DMS 273 treated with DMSO at 0.1 percent for 48 hours (cell line): ENCODE results near the gene ZNF12.
"Not testable (repeated sequence)": the region's sequence is repeated elsewhere in the genome, so short reads cannot be mapped to it uniquely, and the experiment has no call there.

Experiments used
- DNase-seq: peaks from one replicate; lab custom pipeline; 2025; lab: John Stamatoyannopoulos, UW

Gene ZNF12

GRCh38 chr7:6691103-6691502 lies 15.6 kb downstream of the ZNF12 start:
- no peak for DNase-seq

GRCh38 chr7:6680146-6680545 lies 26.6 kb downstream of the ZNF12 start:
- DNase-seq: no peak

- no peak for DNase-seq
These were observed 30.8 kb downstream of the ZNF12 start for GRCh38 chr7:6675807-6676405.

- DNase-seq: not testable (repeated sequence)
These were observed 35.9 kb downstream of the ZNF12 start for GRCh38 chr7:6670851-6671250.

- DNase-seq: no peak
These were observed 48.0 kb downstream of the ZNF12 start for GRCh38 chr7:6658618-6659345.

GRCh38 chr7:6656413-6656812 lies 50.3 kb downstream of the ZNF12 start:
- DNase-seq: no peak

GRCh38 chr7:6655636-6656385 lies 50.9 kb downstream of the ZNF12 start:
- no peak for DNase-seq

GRCh38 chr7:6654842-6655610 lies 51.7 kb downstream of the ZNF12 start:
- no peak for DNase-seq

- no peak for DNase-seq
These were observed 52.5 kb downstream of the ZNF12 start for GRCh38 chr7:6654113-6654841.

GRCh38 chr7:6653071-6654003 lies 53.4 kb downstream of the ZNF12 start:
- no peak for DNase-seq

GRCh38 chr7:6652446-6653011 lies 54.2 kb downstream of the ZNF12 start:
- DNase-seq: no peak

GRCh38 chr7:6651851-6652445 lies 54.8 kb downstream of the ZNF12 start:
- DNase-seq: no peak

GRCh38 chr7:6650521-6651011 lies 56.2 kb downstream of the ZNF12 start:
- DNase-seq: no peak

GRCh38 chr7:6650086-6650485 lies 56.7 kb downstream of the ZNF12 start:
- no peak for DNase-seq

GRCh38 chr7:6649241-6649961 lies 57.3 kb downstream of the ZNF12 start:
- no peak for DNase-seq

GRCh38 chr7:6648815-6649104 lies 58.0 kb downstream of the ZNF12 start:
- no peak for DNase-seq

- no peak for DNase-seq
These were observed 58.5 kb downstream of the ZNF12 start for GRCh38 chr7:6648066-6648814.

- no peak for DNase-seq
These were observed 59.2 kb downstream of the ZNF12 start for GRCh38 chr7:6647541-6647940.
